GM23338 (cell line): ENCODE measurements around the gene CEP85.

Experiments
- CREB1 ChIP-seq: fragments of 250-450 bp; sonication (Bioruptor Pico); IDR thresholded peaks from 2 replicates; pipeline ENCODE4 v1.5.0; 2020; ENCODE audit warnings: low read depth, mild to moderate bottlenecking, moderate library complexity
- CTCF ChIP-seq, 2 experiments: fragments of 200-600 bp in 1 of 2; sonication (generic) in 1 of 2; conservative IDR thresholded peaks; 2 replicates each; pipeline versions ENCODE4 v1.5.1 to v1.6.1; 2016 to 2017; ENCODE audit warnings: antibody characterized with exemption in 2 of 2, low read depth in 2 of 2, mild to moderate bottlenecking in 2 of 2, moderate library complexity in 1 of 2
- EZH2 ChIP-seq: fragments of 200-600 bp; sonication (generic); IDR thresholded peaks from one replicate; pipeline ENCODE4 v1.8.0; 2017; ENCODE audit warnings: antibody characterized with exemption, mild to moderate bottlenecking, low read depth; ENCODE audit not compliant: unreplicated experiment
- EZH2phosphoT487 ChIP-seq: fragments of 200-600 bp; sonication (generic); IDR thresholded peaks from one replicate; pipeline ENCODE4 v1.8.1; 2018; ENCODE audit warnings: antibody characterized with exemption; ENCODE audit not compliant: unreplicated experiment
- POLR2AphosphoS5 ChIP-seq: IDR thresholded peaks from 2 replicates; pipeline ENCODE4 v1.6.1; 2016; ENCODE audit warnings: antibody characterized with exemption, low read depth
- REST ChIP-seq: IDR thresholded peaks from one replicate; pipeline ENCODE4 v1.6.1; 2018; ENCODE audit warnings: antibody characterized with exemption; ENCODE audit not compliant: unreplicated experiment
- ZNF331 ChIP-seq: fragments of 250-450 bp; sonication (Bioruptor Pico); IDR thresholded peaks from 2 replicates; pipeline ENCODE4 v1.5.0; 2020; ENCODE audit warnings: low read depth, mild to moderate bottlenecking, moderate library complexity

- TF ChIP-seq CTCF (conservative IDR thresholded peaks at IDR 0.05; ENCODE audit: low read depth in 2 of 2) (no peak), CREB1 (CRISPR knock-in tag) (no peak), EZH2 (no peak), POLR2AphosphoS5 (no peak), ZNF331 (CRISPR knock-in tag) (no peak), EZH2phosphoT487 (no peak), REST (no peak)
These were observed 15.0 kb upstream of the CEP85 start for GRCh38 chr1:26218906-26219494.
